GM06990 (cell line): Measurements from ENCODE around the gene STEAP1B.
"Not testable (repeated sequence)": the region's sequence is repeated elsewhere in the genome, so short reads cannot be mapped to it uniquely, and the experiment has no call there.

Source experiments
- DNase-seq: peaks from one replicate; pipeline ENCODE4 v3.0.0-alpha.2; 2011; ENCODE audit not compliant: insufficient read length; ENCODE audit errors: extremely low read depth
- H3K27me3 ChIP-seq: replicated peaks from 2 replicates; pipeline ENCODE4 v1.6.0; 2011; ENCODE audit warnings: low read length; ENCODE audit not compliant: control insufficient read depth, insufficient read depth
- H3K36me3 ChIP-seq: 2 replicates; pipeline ENCODE4 v1.5.1; 2011; ENCODE audit warnings: low read length; ENCODE audit not compliant: control insufficient read depth, insufficient read depth
- H3K4me3 ChIP-seq: replicated peaks from 2 replicates; pipeline ENCODE4 v1.5.1; 2011; ENCODE audit warnings: low read depth, mild to moderate bottlenecking, control low read depth, low read length
- CTCF ChIP-seq: IDR thresholded peaks from 2 replicates; pipeline ENCODE4 v1.5.1; 2011; ENCODE audit warnings: low read length, control low read depth, mild to moderate bottlenecking, inconsistent platforms; ENCODE audit not compliant: insufficient read depth, poor library complexity, severe bottlenecking

The STEAP1B gene

DNA sequence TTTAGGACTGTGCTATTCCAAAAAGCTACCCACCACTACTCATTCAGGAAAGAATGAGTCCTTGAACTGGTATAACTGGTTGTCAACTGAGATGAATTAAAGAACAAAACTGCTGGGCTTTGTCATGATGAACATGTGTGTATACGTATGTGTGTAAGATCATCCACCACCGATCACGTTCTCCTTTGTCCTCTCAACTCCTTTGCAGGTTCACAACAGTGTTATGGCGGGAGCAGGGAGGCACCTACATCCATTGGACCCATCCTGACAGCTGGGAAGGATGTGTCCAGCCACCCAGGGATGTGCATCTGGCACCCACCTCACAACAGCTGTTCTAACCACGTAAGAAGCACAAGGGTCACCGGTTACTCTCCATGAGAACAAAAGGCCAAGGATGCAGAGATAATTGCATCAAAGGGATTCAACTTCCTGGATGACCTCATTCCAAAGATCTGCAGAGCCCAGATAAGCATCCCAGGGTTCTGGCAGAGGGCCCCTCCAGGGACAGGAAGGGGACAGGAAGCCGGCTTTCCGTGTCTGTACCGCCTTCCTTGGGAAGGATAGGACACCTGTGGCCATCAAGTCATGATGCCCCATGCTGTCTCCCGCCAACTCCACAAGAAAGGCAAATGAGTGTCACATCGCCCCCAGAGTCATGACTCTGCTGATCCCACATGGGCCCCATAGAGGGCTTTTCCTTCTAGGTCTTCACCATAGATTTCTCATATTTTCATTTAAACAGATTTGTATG, 66.1 kb downstream of the STEAP1B start:
- no peak for TF ChIP-seq CTCF
- Histone ChIP-seq H3K4me3 (no peak overlapping the region), H3K36me3 (no peaks in the 10 kb centered on the region), H3K27me3 (no peaks in the 10 kb centered on the region)
- DNase-seq: no peak

- not testable (repeated sequence) for H3K4me3 ChIP-seq, H3K36me3 ChIP-seq, DNase-seq, H3K27me3 ChIP-seq
Observed at GRCh38 chr7:22433165-22433700, 66.8 kb downstream of the STEAP1B start.

DNA sequence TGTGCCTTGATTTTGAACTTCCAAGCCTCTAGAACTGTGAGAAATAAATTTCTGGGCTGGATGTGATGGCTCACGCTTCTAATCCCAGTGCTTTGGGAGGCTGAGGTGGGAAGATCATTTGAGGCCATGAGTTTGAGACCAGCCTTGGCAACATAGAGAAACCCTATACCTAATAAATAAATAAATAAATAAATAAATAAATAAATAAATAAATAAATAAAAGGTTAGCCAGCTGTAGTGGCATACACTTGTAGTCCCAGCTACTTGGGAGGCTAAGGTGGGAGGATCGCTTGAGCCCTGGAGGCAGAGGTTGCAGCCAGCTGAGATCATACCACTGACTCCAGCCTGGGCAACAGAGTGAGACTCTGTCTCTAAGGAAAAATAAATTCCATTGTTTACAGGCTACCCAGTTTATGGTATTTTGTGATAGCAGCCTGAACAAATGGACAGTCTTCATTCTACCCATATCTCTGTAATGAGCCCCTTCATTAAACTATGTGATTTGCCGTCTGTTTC, 67.7 kb downstream of the STEAP1B start:
- DNase-seq: no peak
- Histone ChIP-seq H3K36me3 (no peaks in the 10 kb centered on the region), H3K27me3 (no peaks in the 10 kb centered on the region), H3K4me3 (no peak overlapping the region)
- TF ChIP-seq CTCF: no peak

- no peak overlapping the region for H3K4me3 ChIP-seq
- TF ChIP-seq CTCF: no peak
- no peak for DNase-seq
- no peaks in the 10 kb centered on the region for H3K36me3 ChIP-seq
- H3K27me3 ChIP-seq: no peaks in the 10 kb centered on the region
Observed at GRCh38 chr7:22430457-22430856, 69.5 kb downstream of the STEAP1B start.

DNA sequence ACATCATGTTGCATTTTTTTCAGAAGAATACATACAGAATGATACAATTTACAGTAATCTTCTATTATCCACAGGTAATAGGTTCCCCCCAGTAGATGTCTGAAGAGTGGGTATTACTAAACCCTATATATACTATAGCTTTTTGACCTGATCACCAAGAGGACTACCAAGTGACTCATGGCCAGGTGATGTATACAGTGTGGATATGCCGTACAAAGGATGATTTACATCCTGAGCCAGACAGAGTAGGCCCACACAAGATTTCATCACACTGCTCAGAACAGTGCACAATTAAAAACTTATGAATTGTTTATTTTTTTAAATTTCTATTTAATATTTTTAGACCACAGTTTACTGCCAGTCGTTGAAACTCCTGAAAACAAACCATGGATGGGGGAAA, 70.6 kb downstream of the STEAP1B start:
- DNase-seq: no peak
- H3K36me3 ChIP-seq: no peaks in the 10 kb centered on the region
- no peak overlapping the region for H3K4me3 ChIP-seq
- no peaks in the 10 kb centered on the region for H3K27me3 ChIP-seq
- TF ChIP-seq CTCF: no peak

DNA sequence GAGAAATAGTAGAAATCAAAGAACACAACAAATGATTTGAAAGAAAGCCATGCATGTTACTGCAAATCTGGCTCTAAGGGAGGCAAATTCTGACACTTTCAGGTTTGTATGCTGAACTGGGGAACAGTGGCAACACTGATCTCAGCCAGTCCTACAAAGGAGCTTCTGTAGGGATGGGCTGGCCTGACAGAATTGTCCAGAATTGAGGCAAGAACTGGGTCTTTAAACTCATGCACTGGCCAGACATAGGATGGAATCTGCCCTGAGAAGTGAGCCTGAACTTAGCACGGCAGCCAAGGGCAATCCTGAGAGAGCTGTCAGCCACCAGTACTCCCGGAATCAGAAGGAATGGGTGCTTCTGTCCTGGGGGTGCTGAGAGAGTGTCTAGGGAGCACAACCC, 72.1 kb downstream of the STEAP1B start:
- no peak for TF ChIP-seq CTCF
- H3K27me3 ChIP-seq: no peaks in the 10 kb centered on the region
- H3K36me3 ChIP-seq: no peaks in the 10 kb centered on the region
- H3K4me3 ChIP-seq: no peak overlapping the region
- no peak for DNase-seq
